ENCODE measurements around the gene TBX3. TPM values are rescaled to one million over a fixed set of nuclear protein-coding genes. Genes with fewer than 3 reads are reported as not detected.

Gene TBX3
- total RNA-seq, 2 experiments from 2014 or later: not detected

DNA sequence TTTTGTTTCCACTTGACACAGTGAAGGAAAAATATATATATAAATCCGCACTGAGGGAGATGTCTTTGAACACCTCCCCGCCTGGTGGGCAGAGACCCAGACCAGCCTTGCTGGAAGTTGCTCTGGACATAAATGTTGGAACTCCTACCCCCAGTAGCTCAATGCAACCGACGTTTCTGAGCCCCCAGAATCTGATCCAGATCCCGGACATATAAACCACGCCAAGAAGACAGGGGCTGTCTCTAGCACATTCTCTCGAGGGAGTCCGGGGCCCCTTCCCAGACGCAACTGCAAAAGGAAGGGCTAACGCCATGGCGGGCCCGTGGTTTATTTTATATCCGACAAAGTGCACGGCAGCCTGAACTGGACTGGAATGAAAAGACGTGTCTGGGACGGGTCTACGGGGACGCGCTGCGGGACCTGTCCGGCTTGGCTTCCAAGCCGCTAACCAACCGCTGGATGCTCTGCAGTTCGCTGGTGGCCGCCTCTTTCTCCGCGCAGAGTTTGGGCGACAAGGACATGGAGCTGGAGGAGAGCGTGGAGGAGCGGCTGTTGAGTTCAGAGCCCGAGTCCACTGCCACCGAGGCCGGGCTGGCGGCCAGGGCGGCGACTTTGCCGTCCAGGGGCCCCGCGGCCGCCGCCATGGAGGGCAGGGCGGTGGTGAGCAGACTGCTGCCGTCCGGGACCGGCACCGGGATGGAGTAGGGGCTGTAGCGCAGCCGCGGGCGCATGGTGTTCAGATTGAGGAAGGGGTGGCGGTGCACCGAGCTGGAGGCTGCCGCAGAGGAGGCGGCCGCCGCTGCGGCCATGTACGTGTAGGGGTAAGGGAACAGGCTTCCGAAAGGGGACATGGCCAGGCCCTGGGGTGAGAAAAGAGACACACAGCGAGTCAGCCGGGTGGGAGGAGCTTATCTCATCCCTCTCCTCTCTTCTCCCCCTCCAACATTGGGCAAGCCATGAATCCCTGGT, 12.2 kb downstream of the TBX3 start:
- TF ChIP-seq, protein P1, sequence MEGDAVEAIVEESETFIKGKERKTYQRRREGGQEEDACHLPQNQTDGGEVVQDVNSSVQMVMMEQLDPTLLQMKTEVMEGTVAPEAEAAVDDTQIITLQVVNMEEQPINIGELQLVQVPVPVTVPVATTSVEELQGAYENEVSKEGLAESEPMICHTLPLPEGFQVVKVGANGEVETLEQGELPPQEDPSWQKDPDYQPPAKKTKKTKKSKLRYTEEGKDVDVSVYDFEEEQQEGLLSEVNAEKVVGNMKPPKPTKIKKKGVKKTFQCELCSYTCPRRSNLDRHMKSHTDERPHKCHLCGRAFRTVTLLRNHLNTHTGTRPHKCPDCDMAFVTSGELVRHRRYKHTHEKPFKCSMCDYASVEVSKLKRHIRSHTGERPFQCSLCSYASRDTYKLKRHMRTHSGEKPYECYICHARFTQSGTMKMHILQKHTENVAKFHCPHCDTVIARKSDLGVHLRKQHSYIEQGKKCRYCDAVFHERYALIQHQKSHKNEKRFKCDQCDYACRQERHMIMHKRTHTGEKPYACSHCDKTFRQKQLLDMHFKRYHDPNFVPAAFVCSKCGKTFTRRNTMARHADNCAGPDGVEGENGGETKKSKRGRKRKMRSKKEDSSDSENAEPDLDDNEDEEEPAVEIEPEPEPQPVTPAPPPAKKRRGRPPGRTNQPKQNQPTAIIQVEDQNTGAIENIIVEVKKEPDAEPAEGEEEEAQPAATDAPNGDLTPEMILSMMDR (IDR thresholded peaks at IDR 0.05): no peak
- H3K36me3 Mint-ChIP-seq (ENCODE audit: low read depth): no peaks in the 10 kb centered on the region
- no peak overlapping the region for H3K27ac Mint-ChIP-seq
- no peaks in the 10 kb centered on the region for H3K9me3 Mint-ChIP-seq
- DNase-seq (no peak), ATAC-seq (no peak)
- intact Hi-C loops (cut with micrococcal nuclease): no loop called here
- ChIA-PET POLR2A (no interaction called here), CTCF (no interaction called here)
- peaks cover 69% of the 10 kb centered on the region for H3K27me3 Mint-ChIP-seq
- H3K4me1 Mint-ChIP-seq (ENCODE audit: low read depth): no peaks in the 10 kb centered on the region
- no peak overlapping the region for H3K4me3 Mint-ChIP-seq

DNA sequence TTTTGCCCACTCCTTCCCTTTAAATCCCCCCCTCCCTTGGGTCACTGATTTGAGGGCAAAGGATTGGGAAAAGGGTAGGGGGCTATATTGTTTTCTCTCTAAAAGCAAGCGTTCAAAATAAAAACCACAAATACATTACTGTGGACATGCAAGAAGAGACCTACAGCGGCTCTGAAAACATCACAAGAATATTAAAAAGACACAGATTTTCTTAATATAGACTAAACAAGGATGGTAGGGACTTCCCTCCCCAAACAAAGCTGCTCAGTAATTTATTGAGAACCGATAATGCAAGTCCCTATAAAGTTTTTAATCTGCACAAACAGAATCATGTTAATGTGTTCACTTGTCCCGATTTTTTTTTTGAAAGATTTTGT, 12.9 kb downstream of the TBX3 start:
- TF ChIP-seq, protein P1 (IDR thresholded peaks at IDR 0.05): no peak
- peaks cover 67% of the 10 kb centered on the region for H3K27me3 Mint-ChIP-seq
- H3K4me1 Mint-ChIP-seq (ENCODE audit: low read depth): no peaks in the 10 kb centered on the region
- H3K4me3 Mint-ChIP-seq: no peak overlapping the region
- no peak overlapping the region for H3K27ac Mint-ChIP-seq
- no peaks in the 10 kb centered on the region for H3K36me3 Mint-ChIP-seq (ENCODE audit: low read depth)
- H3K9me3 Mint-ChIP-seq: no peaks in the 10 kb centered on the region
- intact Hi-C loops (cut with micrococcal nuclease): no loop called here
- ATAC-seq: no peak
- POLR2A ChIA-PET: interaction anchor here (0.6 kb wide), 2 partner anchors 17 to 886 kb away, joined by 3 read pairs; no protein-coding TSS in a partner anchor
- DNase-seq: no peak
- CTCF ChIA-PET: no interaction called here

DNA sequence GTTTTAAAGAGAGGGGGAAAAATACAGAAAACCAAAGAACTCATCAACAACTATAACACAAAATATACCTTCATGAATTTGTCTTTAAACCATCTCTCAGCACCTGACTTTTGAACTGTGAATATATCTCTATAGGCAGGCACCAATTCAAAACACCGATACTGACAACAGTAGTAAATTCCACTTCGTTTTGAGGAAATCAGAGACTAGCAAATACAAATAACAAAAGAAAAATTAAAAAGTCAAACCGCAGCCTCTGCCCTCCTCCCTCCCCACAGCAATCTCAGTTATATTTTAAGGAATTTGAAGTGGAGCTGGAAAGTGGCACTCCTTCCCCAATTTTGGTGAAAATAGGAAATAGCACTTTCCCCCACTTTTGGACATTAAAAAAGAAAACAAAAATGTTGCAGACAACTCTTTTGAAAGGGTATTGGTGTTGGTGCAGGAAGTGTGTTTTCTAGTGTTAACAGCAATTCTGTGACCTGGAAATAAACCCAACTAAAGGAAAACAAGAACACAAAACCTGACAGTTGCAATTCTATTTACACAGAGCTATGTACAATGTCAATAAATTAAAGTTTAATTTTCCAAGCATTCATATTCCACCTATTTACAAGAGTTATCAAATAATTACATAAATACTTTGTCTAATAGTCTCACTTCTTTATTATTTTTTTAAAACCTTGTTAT, 13.5 kb downstream of the TBX3 start:
- intact Hi-C loops (cut with micrococcal nuclease): no loop called here
- H3K4me1 Mint-ChIP-seq (ENCODE audit: low read depth): no peaks in the 10 kb centered on the region
- no peaks in the 10 kb centered on the region for H3K9me3 Mint-ChIP-seq
- no peaks in the 10 kb centered on the region for H3K36me3 Mint-ChIP-seq (ENCODE audit: low read depth)
- ChIA-PET POLR2A (interaction anchor here (0.6 kb wide), 2 partner anchors 18 to 887 kb away, joined by 3 read pairs; no protein-coding TSS in a partner anchor), CTCF (interaction anchor here (2.0 kb wide), 1 partner anchor 13 kb away, joined by 6 read pairs; the partner anchor contains the start of gene TBX3)
- TF ChIP-seq, protein P1 (IDR thresholded peaks at IDR 0.05): no peak
- no peak for DNase-seq
- H3K4me3 Mint-ChIP-seq: no peak overlapping the region
- no peak overlapping the region for H3K27ac Mint-ChIP-seq
- ATAC-seq: no peak
- H3K27me3 Mint-ChIP-seq: peaks cover 66% of the 10 kb centered on the region

DNA sequence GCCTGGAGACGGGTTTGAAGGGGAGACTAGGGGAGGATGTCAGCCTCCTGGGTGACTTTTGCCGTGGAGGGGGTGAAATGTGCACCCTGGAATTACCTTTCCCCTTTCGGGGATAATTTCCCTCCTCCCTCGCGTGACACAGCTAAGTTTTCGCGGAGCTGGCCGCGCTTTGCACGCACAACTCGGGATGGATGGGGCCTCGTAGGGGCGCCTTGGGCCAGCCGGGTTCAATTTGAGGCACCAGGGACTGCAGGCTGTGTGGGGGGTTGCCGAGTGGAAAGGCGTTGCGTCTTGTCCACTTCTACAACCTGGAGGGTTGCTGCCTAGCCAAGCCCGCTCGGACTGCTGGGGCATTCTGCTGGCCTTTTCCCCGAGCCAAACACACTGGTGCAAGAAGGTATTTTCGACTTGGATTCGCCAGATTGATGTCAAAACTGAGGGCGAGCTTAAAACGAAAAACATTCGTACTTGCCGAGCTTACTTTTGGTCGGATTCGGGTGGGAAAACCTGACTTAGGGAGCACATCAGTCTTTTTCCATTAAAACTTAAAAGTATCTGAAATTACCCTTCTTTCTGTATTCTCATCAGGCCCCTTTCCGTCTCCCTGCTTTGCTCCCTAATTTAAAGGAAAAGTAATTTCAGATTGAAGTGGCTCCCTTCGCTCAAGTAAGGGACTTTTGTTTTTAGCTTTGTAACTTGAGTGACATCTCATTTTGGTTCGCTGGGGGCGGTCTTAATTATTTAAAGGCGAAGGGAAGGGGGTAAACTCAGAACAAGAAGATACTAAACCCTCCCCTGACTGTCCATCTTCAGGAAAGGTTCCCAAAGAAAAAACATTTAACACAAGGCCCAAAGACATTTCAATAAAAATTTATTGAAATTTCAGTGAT, 14.3 kb downstream of the TBX3 start:
- CTCF ChIA-PET: interaction anchor here (2.0 kb wide), 1 partner anchor 14 kb away, joined by 6 read pairs; the partner anchor contains the start of gene TBX3
- Mint-ChIP-seq H3K27me3 (peaks cover 68% of the 10 kb centered on the region), H3K4me3 (no peak overlapping the region), H3K4me1 (ENCODE audit: low read depth) (no peaks in the 10 kb centered on the region), H3K9me3 (no peaks in the 10 kb centered on the region), H3K27ac (no peak overlapping the region), H3K36me3 (ENCODE audit: low read depth) (no peaks in the 10 kb centered on the region)
- TF ChIP-seq, protein P1 (IDR thresholded peaks at IDR 0.05): no peak
- DNase-seq: no peak
- POLR2A ChIA-PET: no interaction called here
- intact Hi-C loops (cut with micrococcal nuclease): no loop called here
- no peak for ATAC-seq

Data from activated CD8-positive, alpha-beta T cell treated with anti-CD3 and anti-CD28 coated beads for 36 hours (primary cell).